ENCODE results near the gene MARK1.

DNA sequence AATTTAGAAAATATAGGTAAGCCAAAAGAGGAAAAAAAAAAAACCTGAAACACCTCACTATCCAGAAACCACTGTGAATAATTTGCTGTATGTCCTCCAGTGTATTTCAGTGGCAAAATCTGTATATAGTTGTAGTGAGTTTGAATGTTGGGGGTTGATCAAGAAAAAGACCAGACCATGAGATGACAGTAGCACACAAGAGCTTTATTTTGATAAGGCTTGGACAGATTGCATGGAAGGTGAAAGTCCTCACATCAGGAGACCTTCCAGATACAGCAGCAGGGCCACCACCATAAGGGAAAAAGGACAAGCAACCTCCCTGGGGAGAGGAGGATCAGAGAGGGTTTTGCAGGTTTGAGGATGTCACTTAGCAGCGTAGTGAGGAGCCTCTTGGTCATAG is 146.0 kb downstream of the MARK1 start:
- TF ChIP-seq, protein P1, sequence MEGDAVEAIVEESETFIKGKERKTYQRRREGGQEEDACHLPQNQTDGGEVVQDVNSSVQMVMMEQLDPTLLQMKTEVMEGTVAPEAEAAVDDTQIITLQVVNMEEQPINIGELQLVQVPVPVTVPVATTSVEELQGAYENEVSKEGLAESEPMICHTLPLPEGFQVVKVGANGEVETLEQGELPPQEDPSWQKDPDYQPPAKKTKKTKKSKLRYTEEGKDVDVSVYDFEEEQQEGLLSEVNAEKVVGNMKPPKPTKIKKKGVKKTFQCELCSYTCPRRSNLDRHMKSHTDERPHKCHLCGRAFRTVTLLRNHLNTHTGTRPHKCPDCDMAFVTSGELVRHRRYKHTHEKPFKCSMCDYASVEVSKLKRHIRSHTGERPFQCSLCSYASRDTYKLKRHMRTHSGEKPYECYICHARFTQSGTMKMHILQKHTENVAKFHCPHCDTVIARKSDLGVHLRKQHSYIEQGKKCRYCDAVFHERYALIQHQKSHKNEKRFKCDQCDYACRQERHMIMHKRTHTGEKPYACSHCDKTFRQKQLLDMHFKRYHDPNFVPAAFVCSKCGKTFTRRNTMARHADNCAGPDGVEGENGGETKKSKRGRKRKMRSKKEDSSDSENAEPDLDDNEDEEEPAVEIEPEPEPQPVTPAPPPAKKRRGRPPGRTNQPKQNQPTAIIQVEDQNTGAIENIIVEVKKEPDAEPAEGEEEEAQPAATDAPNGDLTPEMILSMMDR (IDR thresholded peaks at IDR 0.05), result no peak
- TF ChIP-seq EZH2 (IDR thresholded peaks at IDR 0.05) (no peak), EZH2phosphoT487 (IDR thresholded peaks at IDR 0.05) (no peak)
